NOMO-1 treated with dmso at 0.1 percent for 144 hours (cell line): ENCODE measurements around the gene NDUFB10.
A peak's percentile ranks its signal among the peaks of the same experiment; 100 is the strongest.
"Not testable (repeated sequence)": the region's sequence is repeated elsewhere in the genome, so short reads cannot be mapped to it uniquely, and the experiment has no call there.

Experiments
- DNase-seq: peaks from one replicate; lab custom pipeline; 2025; ENCODE audit not compliant: unreplicated experiment; lab: John Stamatoyannopoulos, UW

NDUFB10 gene

DNA sequence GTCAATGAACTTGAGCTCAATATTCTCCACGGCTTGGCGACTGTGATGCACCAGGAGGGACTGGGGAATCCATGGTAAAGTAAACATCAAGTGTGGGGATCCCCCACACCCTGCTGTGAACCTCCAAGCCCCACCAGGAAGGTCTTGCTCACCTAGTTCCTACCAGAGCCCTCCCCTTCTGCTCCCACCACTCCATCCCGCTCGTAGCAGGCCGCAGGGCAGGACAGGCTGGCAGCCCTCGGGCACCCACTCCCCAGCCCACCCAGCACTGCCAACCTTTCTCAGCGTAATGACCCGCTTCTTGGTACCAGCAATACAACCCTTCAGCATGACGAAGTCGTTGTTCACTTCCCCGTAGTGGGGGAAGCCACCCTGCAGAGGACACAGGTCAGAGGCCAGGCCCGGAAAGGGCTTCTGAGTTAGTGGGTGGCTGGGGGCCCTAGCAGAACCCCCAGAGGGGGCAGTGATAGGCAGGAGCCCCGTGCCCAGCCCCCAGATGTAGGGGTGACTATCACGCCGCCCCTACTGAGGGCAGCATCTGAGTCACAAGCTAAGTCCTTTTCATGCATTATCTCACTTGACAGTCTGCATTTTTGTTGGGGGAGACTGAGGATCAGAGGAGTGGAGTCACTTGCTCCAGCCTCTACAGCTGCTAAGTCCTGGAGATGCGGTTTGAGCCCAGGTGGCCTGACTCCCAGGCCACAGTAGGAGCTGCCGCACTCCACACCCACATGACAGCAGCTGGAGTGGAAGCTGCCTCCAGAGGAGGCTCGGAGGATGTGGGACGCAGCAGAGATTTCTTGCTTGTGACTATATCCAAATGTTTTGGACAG lies 13.6 kb upstream of the NDUFB10 start:
- no peak for DNase-seq

DNA sequence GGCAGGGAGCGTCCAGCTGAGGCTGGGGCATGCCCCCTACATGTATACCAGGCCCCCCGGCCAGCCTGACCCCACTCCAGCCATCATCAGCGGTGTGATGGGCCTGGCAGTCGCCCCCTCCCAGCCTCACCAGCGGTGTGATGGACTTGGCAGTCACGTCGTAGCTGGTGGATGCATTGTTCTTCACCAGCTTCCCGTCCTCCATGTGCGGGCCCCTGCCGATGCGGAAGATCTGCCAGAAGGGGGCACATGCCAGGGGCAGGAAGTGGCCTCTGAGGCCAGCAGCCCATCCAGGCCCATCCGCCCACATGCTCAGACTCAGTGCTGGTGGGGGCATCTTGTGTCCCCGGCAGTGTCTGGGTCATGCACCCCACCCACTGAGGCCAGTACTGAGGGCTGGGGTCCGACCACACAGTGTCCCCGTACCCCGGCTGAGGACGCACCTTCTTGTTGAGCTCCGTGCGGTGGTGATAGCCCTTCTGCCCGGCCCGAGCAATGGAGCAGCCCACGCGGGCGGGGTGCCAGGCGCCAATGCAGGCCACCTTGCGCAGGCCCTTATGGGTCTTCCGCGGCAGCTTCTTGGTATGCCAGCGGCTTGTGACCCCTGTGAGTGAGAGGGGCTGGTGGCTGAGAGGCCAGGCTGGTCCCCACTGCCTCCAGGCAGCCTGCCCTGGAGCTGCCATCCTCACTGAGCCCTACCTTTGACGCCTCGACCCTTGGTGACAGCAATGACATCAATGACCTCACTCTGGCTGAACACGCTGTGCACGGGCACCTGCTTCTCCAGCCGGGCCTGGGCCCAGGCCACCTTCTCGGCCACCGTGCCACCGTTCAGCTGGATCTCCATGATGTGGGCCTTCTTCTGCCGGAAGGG lies 12.6 kb upstream of the NDUFB10 start:
- DNase-seq: no peak

GRCh38 chr16:1947369-1947670 lies 12.0 kb upstream of the NDUFB10 start:
- no peak for DNase-seq

GRCh38 chr16:1949507-1949906 lies 9.8 kb upstream of the NDUFB10 start:
- DNase-seq: no peak

- no peak for DNase-seq
These were observed 9.3 kb upstream of the NDUFB10 start for GRCh38 chr16:1950047-1950446.

DNA sequence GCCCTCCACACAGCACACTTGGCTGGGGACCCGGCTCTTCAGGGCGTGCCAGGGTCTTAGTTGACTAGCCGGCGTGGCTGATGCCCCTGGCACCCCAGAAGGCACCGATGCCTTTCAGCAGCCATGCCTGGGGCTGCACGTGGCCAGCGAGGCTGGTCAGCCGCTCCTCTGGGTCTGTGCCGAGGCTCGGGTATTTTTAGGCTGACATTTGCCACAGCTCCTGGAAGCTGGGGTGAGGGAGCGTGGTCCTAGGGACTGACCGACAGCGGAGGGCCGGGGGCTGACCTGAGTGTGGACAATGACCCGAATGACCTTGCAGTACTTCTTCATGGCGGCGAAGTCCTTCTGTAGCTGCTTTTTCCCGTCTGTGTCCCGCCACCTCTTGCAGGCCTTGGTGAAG lies 8.8 kb upstream of the NDUFB10 start:
- no peak for DNase-seq

- no peak for DNase-seq
These were observed 5.6 kb upstream of the NDUFB10 start for GRCh38 chr16:1953734-1954133.

DNA sequence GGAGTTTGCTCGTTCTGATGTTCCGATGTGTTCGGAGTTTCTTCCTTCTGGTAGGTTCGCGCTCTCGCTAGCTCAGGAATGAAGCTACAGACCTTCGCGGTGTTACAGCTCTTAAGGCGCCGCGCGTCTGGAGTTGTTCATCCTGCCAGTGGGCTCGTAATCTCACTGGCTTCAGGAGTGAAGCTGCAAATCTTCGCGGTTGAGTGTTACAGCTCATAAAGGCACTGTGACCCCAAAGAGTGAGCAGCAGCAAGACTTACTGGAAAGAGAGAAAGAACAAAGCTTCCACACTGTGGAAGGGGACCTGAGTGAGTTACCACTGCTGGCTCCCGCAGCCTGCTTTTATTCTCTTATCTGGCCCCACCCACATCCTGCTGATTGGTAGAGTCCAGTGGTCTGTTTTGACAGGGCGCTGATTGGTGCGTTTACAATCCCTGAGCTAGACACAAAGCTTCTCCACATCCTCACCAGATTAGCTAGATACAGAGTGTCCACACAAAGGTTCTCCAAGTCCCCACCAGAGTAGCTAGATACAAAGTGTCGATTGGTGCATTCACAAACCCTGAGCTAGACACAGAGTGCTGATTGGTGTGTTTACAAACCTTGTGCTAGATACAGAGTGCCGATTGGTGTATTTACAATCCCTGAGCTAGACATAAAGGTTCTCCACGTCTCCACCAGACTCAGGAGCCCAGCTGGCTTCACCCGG lies 1.8 kb upstream of the NDUFB10 start:
- not testable (repeated sequence) for DNase-seq

- DNase-seq: not testable (repeated sequence)
These were observed 1.2 kb upstream of the NDUFB10 start for GRCh38 chr16:1958143-1958491.

DNA sequence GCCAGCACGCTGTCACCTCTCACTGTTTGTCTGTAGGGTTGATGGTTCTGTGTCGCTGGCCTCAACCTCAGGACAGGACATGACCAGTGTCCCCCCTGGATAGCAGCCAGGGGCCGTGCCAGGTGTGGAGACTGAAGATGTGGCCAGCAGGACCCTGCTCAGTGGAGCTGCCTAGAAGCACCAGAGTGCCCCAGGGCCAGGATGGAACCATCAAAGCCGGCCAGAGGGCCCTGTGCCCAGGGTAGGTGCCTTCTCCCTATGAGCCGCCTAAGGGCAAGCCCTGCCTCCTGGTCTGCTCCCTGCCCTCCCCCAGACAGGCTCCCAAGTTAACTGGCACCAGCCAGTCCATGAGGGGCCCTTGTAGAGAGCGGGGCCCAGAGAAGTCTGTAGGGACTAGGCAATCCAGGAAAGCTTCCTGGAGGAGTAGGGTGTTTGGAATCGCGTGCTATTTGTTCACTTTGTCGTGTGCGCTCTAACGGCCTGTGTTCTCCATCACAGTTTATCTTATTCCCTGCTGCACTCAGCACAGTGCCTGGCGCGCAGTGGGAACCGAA lies 546 bp upstream of the NDUFB10 start:
- DNase-seq: no peak

DNA sequence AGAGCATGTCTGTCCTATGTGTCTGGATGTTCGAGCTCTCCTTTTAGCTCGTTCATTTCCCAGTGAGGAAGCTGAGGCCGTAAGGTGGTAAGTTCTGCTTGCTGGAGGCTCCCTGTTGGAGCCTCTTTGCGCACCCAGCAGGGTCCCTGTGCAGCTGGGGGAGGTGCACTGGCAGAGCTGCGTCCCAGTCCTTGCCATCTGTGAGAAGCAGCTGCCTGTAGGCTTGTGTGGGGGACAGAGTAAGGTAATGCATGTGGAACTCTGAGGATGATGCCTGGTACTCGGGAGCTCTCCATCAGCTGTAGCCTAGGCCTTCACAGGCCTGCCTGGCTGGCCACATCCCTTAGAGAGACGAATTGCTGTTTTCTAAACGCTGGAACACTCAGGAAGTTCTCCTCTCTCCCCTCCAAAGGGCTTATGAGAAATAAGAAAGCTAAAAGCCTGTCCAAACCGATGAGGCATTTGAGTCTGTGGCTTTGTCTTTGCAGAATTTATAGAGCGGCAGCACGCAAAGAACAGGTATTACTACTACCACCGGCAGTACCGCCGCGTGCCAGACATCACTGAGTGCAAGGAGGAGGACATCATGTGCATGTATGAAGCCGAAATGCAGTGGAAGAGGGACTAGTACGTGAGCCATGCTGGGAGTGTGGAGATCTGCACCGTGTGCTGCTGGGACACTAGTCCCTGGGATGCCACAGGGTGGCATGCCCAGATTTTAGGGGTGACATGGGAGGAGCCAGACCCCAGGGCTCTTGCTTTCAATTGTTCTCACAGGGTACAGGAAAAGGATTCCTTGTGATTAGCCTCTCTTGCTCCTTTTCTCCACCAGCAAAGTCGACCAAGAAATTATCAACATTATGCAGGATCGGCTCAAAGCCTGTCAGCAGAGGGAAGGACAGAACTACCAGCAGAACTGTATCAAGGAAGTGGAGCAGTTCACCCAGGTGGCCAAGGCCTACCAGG lies 1.6 kb downstream of the NDUFB10 start:
- DNase-seq: peak; percentile 25

DNA sequence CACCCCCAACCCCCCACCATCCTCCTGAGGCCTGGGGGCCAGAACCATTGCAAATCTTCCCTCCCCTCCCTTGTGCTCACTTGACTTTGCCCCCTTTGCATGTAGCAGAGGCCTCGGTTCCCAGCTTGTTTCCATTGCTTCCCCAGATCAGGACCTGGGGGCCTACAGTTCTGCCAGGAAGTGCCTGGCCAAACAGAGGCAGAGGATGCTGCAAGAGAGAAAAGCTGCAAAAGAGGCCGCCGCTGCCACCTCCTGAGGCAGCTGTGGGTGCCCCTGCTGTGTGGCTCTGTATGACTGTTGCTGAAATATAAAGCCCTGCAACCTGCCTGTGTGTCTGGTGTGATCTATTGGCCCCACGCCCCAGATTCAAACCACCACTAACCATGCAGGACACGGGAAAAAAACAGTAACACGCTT lies 2.3 kb downstream of the NDUFB10 start:
- no peak for DNase-seq

GRCh38 chr16:1962161-1963153 lies 3.1 kb downstream of the NDUFB10 start:
- DNase-seq: not testable (repeated sequence)

DNA sequence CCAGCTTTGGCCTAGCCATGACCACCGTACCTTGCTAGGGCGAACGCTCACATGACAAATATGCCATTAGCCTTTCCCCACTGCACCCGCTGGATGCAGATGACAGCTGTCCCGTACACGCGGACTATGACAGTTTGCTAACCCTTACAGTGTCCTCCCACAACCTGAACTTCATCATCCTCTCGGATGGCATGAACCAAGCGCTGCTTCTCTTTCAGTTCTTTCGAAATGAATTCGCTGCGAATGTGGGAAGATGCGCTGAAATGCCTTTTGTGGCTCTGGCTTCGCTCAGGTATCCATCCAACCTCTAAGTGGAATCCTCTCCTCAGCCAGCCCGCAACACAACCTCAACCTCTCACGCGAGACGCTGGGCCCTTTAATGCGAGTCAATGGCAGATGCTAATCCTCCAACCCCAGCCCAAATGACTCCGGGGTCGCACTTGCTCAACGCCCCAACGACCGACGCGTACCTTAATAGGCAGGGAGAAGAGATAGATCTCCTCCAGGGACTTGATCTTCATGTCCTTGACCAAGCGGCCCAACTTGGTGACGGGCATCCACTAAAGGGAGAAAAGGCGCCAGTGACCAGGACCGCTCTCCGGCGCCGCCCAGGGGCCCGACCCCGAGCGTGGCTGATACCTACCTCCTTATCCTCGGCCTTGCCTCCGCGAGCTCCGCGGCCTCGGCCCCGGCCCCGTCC lies 4.6 kb downstream of the NDUFB10 start:
- DNase-seq: no peak

DNA sequence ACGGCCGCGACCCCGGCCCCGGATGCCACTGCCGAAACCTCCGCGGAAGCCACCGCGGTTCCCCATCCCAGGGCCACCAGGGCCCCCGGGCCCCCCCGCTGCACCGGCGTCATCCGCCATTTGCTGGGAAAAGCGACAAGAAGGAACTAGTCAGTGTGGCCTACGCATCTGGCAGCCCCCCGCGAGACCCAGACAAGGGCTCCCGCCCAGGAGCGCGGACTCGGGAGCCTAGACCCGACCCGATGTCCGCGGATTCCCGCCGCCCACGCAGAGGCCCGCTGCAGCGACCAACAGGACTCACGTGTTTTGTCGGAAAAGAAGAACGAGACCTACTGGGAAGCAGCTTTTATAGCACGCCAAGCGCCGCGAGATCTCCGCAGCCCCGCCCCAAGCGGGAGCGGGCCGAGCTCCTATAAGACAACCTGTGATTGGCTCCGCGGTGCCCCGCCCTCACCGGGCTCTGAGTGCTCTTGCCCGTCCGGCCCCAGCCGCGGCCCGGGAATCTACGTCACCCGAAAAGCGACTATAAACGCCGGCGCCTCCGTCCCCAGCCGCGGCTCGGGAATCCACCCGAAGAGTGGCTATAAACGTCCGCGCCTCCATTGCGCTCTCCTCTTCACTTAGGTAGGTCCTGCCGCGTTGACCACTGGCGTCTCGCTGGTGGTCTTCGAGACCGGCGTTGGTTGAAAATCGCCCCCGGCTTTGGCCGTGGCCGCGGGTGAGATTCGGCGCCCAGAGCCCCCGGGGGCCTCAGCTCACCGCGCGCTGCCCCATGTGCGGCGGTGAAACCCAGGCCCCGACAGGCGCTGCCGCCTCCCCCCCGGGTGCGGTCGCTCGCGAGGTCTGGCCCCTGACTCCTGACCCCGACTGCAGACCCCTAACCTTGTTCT lies 5.4 kb downstream of the NDUFB10 start, which contains the start of gene RPS2:
Gene RPS2 (minus strand): TSS at position 321 of the 890 bp plus-strand sequence. CDS start 201 bp downstream, at position 120.
- peak; percentile 99 for DNase-seq

DNA sequence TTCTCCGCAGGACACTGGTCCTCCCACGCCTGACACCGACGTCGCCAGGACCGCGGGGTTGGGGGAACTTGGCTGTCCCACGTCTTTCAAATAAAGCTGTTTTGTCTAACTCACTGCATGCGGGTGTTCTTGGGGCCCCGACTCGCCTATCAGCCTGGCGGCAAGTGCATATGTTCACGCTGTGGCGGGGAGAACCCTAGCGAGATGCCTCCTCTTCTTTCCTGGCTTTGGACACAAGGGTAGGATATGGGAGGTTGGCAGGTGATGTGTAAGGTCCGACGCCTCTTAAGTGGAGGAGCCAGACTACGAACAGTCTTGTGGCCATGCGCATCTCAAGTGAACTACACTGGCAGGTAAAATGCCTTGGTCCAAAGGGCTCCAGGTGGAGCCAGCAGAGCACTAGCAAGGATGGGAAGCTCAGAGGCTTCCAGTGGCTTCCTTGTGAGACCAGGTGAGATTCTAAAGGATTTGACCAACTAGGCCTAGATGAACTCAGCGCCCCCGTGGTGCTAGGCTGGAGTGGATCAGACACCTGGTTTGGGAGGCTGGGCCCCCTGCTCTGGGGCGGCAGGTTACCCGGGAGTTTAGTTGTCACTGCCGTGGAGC lies 6.2 kb downstream of the NDUFB10 start:
- no peak for DNase-seq

- DNase-seq: no peak
These were observed 7.1 kb downstream of the NDUFB10 start, which contains the start of gene RNF151 for GRCh38 chr16:1966460-1966859. Gene RNF151, plus strand, starts transcription at chr16:1966856. Its CDS starts 26 bp downstream, at chr16:1966882.
